OCI-LY3 (cell line): ENCODE data around the gene MPRIP.

ENCODE experiments used
- EZH2phosphoT487 ChIP-seq: fragments of 200-600 bp; shearing (Covaris generic); IDR thresholded peaks from 2 replicates; pipeline ENCODE4 v1.6.1; 2018; ENCODE audit warnings: antibody characterized with exemption, mixed run types, low read depth
- TF ChIP-seq, protein P1 (sequence below): fragments of 200-600, 300-600 bp; sonication (generic); IDR thresholded peaks from 2 replicates; pipeline ENCODE4 v1.5.1; 2014; ENCODE audit warnings: antibody characterized with exemption, low read length, low read depth

DNA sequence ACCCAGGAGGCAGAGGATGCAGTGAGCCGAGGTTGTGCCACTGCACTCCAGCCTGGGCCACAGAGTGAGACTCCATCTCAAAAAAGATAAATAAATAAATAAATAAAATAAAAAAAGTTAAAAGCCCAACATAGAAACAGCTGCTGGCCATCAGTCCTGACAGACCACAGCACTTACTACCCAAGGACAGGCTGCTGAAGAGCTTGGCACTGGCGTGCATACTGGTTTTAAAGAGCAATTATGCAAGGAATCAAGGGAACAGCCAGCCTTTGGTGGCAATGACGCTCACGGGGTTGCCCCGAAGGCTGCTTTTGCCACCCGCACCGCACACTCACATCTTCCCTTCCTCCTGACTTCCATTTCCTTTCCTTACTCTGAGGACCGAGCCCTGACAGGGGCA is 159.7 kb downstream of the MPRIP start:
- TF ChIP-seq, protein P1, sequence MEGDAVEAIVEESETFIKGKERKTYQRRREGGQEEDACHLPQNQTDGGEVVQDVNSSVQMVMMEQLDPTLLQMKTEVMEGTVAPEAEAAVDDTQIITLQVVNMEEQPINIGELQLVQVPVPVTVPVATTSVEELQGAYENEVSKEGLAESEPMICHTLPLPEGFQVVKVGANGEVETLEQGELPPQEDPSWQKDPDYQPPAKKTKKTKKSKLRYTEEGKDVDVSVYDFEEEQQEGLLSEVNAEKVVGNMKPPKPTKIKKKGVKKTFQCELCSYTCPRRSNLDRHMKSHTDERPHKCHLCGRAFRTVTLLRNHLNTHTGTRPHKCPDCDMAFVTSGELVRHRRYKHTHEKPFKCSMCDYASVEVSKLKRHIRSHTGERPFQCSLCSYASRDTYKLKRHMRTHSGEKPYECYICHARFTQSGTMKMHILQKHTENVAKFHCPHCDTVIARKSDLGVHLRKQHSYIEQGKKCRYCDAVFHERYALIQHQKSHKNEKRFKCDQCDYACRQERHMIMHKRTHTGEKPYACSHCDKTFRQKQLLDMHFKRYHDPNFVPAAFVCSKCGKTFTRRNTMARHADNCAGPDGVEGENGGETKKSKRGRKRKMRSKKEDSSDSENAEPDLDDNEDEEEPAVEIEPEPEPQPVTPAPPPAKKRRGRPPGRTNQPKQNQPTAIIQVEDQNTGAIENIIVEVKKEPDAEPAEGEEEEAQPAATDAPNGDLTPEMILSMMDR = no peak
- TF ChIP-seq EZH2phosphoT487 = no peak
